ENCODE measurements around the gene ALOX12B. TPM values are rescaled to one million over a fixed set of nuclear protein-coding genes. Genes with fewer than 3 reads are reported as not detected.

Gene ALOX12B
- total and polyA plus RNA-seq, 2 experiments from 2014 or later = 0.16 to 1.4 TPM

DNA sequence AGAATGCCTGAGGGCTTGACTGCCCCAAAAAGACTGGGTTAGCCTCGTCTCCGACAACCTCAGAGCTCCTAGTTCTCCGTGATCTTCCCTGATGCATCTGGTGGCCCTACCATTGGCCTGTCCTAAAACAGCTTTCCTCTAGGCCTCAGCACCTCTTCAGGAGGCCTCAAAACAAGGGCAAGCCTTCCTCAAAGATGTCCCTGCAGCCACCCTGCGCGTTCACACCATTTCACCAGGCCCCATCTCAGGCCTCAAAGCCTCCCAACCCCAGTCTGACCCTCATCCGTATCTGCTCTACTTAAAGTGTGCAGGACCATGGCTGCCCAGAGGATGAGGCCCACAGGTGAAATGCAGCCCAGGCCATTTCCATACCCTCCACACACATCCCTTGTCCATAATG, 23.4 kb upstream of the ALOX12B start (continued):
- TF ChIP-seq, protein P1, sequence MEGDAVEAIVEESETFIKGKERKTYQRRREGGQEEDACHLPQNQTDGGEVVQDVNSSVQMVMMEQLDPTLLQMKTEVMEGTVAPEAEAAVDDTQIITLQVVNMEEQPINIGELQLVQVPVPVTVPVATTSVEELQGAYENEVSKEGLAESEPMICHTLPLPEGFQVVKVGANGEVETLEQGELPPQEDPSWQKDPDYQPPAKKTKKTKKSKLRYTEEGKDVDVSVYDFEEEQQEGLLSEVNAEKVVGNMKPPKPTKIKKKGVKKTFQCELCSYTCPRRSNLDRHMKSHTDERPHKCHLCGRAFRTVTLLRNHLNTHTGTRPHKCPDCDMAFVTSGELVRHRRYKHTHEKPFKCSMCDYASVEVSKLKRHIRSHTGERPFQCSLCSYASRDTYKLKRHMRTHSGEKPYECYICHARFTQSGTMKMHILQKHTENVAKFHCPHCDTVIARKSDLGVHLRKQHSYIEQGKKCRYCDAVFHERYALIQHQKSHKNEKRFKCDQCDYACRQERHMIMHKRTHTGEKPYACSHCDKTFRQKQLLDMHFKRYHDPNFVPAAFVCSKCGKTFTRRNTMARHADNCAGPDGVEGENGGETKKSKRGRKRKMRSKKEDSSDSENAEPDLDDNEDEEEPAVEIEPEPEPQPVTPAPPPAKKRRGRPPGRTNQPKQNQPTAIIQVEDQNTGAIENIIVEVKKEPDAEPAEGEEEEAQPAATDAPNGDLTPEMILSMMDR (conservative IDR thresholded peaks at IDR 0.05; ENCODE audit: low read depth in 2 of 2) = no peak
- TF ChIP-seq EZH2phosphoT487 (IDR thresholded peaks at IDR 0.05; ENCODE audit: unreplicated experiment) = no peak
- no peak for TF ChIP-seq ZNF331 (CRISPR knock-in tag; IDR thresholded peaks at IDR 0.05; ENCODE audit: low read depth)
- TF ChIP-seq EZH2 (IDR thresholded peaks at IDR 0.05; ENCODE audit: low read depth, unreplicated experiment) = no peak
- TF ChIP-seq, protein P2, sequence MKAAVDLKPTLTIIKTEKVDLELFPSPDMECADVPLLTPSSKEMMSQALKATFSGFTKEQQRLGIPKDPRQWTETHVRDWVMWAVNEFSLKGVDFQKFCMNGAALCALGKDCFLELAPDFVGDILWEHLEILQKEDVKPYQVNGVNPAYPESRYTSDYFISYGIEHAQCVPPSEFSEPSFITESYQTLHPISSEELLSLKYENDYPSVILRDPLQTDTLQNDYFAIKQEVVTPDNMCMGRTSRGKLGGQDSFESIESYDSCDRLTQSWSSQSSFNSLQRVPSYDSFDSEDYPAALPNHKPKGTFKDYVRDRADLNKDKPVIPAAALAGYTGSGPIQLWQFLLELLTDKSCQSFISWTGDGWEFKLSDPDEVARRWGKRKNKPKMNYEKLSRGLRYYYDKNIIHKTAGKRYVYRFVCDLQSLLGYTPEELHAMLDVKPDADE (IDR thresholded peaks at IDR 0.05) = no peak
- TF ChIP-seq, protein P3, sequence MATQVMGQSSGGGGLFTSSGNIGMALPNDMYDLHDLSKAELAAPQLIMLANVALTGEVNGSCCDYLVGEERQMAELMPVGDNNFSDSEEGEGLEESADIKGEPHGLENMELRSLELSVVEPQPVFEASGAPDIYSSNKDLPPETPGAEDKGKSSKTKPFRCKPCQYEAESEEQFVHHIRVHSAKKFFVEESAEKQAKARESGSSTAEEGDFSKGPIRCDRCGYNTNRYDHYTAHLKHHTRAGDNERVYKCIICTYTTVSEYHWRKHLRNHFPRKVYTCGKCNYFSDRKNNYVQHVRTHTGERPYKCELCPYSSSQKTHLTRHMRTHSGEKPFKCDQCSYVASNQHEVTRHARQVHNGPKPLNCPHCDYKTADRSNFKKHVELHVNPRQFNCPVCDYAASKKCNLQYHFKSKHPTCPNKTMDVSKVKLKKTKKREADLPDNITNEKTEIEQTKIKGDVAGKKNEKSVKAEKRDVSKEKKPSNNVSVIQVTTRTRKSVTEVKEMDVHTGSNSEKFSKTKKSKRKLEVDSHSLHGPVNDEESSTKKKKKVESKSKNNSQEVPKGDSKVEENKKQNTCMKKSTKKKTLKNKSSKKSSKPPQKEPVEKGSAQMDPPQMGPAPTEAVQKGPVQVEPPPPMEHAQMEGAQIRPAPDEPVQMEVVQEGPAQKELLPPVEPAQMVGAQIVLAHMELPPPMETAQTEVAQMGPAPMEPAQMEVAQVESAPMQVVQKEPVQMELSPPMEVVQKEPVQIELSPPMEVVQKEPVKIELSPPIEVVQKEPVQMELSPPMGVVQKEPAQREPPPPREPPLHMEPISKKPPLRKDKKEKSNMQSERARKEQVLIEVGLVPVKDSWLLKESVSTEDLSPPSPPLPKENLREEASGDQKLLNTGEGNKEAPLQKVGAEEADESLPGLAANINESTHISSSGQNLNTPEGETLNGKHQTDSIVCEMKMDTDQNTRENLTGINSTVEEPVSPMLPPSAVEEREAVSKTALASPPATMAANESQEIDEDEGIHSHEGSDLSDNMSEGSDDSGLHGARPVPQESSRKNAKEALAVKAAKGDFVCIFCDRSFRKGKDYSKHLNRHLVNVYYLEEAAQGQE (IDR thresholded peaks at IDR 0.05; ENCODE audit: unreplicated experiment) = no peak
- no peak for TF ChIP-seq ZNF114 (CRISPR knock-in tag; IDR thresholded peaks at IDR 0.05)
- no peak for TF ChIP-seq STAT1 (IDR thresholded peaks at IDR 0.05; ENCODE audit: unreplicated experiment)

DNA sequence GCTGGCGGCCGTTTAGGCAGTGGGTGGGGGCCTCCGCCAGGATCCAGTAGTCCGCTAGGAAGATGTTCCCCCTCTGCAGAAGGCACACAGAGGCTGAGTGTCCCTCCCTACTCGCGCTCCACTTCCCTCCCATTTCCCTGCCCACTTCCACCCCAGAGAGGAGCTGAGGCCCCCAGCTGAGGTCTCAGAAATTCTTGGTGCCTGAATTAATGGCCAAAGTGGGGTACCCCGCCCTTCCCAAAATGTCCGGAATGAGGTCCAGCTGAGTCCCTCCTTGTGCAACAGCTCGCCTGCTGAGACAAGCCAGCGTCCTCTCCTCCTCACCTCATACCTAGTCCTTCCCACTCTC, 22.9 kb upstream of the ALOX12B start:
- Histone ChIP-seq H3K27ac (ENCODE audit: low read depth) (no peak overlapping the region), H3K4me1 (ENCODE audit: insufficient read depth) (no peaks in the 10 kb centered on the region), H3K9me2 (ENCODE audit: insufficient read depth) (no peaks in the 10 kb centered on the region), H3K27me3 (ENCODE audit: insufficient read depth) (peaks cover 80% of the 10 kb centered on the region), H3K4me3 (peak overlapping the region; percentile 81), H2AFZ (0 out of 2 replicates have a peak overlapping the region, but pooled peaks have one; percentile 59), H3K79me2 (replicated peaks; ENCODE audit: insufficient read depth) (no peaks in the 10 kb centered on the region), H4K20me1 (replicated peaks; ENCODE audit: insufficient read depth) (no peaks in the 10 kb centered on the region), H3K36me3 (ENCODE audit: insufficient read depth) (no peaks in the 10 kb centered on the region), H3F3A (replicated peaks; ENCODE audit: low read depth) (no peaks in the 10 kb centered on the region), H3K4me2 (peak overlapping the region; percentile 96)
- no peaks in the 10 kb centered on the region for H3K36me3 Mint-ChIP-seq (ENCODE audit: low read depth)
- H3K4me1 Mint-ChIP-seq = peaks cover 16% of the 10 kb centered on the region
- no peak for DNase-seq (ENCODE audit: low spot score)
- no peak for ATAC-seq
- peak overlapping the region; percentile 59 for H3K4me3 Mint-ChIP-seq
- no peak overlapping the region for H3K27ac Mint-ChIP-seq
- peaks cover 53% of the 10 kb centered on the region for H3K27me3 Mint-ChIP-seq (ENCODE audit: insufficient read depth, low read depth, poor library complexity)
- no peaks in the 10 kb centered on the region for H3K9me3 Mint-ChIP-seq
- TF ChIP-seq, protein P4, sequence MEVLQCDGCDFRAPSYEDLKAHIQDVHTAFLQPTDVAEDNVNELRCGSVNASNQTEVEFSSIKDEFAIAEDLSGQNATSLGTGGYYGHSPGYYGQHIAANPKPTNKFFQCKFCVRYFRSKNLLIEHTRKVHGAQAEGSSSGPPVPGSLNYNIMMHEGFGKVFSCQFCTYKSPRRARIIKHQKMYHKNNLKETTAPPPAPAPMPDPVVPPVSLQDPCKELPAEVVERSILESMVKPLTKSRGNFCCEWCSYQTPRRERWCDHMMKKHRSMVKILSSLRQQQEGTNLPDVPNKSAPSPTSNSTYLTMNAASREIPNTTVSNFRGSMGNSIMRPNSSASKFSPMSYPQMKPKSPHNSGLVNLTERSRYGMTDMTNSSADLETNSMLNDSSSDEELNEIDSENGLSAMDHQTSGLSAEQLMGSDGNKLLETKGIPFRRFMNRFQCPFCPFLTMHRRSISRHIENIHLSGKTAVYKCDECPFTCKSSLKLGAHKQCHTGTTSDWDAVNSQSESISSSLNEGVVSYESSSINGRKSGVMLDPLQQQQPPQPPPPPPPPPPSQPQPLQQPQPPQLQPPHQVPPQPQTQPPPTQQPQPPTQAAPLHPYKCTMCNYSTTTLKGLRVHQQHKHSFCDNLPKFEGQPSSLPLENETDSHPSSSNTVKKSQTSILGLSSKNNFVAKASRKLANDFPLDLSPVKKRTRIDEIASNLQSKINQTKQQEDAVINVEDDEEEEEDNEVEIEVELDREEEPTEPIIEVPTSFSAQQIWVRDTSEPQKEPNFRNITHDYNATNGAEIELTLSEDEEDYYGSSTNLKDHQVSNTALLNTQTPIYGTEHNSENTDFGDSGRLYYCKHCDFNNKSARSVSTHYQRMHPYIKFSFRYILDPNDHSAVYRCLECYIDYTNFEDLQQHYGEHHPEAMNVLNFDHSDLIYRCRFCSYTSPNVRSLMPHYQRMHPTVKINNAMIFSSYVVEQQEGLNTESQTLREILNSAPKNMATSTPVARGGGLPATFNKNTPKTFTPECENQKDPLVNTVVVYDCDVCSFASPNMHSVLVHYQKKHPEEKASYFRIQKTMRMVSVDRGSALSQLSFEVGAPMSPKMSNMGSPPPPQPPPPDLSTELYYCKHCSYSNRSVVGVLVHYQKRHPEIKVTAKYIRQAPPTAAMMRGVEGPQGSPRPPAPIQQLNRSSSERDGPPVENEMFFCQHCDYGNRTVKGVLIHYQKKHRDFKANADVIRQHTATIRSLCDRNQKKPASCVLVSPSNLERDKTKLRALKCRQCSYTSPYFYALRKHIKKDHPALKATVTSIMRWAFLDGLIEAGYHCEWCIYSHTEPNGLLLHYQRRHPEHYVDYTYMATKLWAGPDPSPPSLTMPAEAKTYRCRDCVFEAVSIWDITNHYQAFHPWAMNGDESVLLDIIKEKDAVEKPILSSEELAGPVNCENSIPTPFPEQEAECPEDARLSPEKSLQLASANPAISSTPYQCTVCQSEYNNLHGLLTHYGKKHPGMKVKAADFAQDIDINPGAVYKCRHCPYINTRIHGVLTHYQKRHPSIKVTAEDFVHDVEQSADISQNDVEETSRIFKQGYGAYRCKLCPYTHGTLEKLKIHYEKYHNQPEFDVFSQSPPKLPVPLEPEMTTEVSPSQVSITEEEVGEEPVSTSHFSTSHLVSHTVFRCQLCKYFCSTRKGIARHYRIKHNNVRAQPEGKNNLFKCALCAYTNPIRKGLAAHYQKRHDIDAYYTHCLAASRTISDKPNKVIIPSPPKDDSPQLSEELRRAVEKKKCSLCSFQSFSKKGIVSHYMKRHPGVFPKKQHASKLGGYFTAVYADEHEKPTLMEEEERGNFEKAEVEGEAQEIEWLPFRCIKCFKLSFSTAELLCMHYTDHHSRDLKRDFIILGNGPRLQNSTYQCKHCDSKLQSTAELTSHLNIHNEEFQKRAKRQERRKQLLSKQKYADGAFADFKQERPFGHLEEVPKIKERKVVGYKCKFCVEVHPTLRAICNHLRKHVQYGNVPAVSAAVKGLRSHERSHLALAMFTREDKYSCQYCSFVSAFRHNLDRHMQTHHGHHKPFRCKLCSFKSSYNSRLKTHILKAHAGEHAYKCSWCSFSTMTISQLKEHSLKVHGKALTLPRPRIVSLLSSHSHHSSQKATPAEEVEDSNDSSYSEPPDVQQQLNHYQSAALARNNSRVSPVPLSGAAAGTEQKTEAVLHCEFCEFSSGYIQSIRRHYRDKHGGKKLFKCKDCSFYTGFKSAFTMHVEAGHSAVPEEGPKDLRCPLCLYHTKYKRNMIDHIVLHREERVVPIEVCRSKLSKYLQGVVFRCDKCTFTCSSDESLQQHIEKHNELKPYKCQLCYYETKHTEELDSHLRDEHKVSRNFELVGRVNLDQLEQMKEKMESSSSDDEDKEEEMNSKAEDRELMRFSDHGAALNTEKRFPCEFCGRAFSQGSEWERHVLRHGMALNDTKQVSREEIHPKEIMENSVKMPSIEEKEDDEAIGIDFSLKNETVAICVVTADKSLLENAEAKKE (CRISPR knock-in tag; IDR thresholded peaks at IDR 0.05) = no peak
- TF ChIP-seq, protein P3 (IDR thresholded peaks at IDR 0.05; ENCODE audit: unreplicated experiment) = no peak

Measured in GM23338 (cell line).